Astrocyte (in vitro differentiated cells and primary cell): ENCODE data around the gene MOB3C.

Source experiments
- EZH2 ChIP-seq: IDR thresholded peaks from 2 replicates; pipeline ENCODE4 v1.6.1; 2012; ENCODE audit warnings: mild to moderate bottlenecking, low read length, inconsistent platforms; ENCODE audit not compliant: insufficient read depth
- TF ChIP-seq, protein P1 (sequence below): IDR thresholded peaks from 2 replicates; pipeline ENCODE4 v1.5.1; 2011; ENCODE audit warnings: low read depth, mild to moderate bottlenecking, inconsistent platforms, low read length, moderate library complexity; ENCODE audit not compliant: insufficient read depth

- TF ChIP-seq, protein P1, sequence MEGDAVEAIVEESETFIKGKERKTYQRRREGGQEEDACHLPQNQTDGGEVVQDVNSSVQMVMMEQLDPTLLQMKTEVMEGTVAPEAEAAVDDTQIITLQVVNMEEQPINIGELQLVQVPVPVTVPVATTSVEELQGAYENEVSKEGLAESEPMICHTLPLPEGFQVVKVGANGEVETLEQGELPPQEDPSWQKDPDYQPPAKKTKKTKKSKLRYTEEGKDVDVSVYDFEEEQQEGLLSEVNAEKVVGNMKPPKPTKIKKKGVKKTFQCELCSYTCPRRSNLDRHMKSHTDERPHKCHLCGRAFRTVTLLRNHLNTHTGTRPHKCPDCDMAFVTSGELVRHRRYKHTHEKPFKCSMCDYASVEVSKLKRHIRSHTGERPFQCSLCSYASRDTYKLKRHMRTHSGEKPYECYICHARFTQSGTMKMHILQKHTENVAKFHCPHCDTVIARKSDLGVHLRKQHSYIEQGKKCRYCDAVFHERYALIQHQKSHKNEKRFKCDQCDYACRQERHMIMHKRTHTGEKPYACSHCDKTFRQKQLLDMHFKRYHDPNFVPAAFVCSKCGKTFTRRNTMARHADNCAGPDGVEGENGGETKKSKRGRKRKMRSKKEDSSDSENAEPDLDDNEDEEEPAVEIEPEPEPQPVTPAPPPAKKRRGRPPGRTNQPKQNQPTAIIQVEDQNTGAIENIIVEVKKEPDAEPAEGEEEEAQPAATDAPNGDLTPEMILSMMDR, result no peak
- no peak for TF ChIP-seq EZH2
Observed at GRCh38 chr1:46569116-46569515, 47.5 kb downstream of the MOB3C start.
